Effector CD8-positive, alpha-beta T cell (primary cell): Measurements from ENCODE around the gene QSOX2.

Source experiments
- DNase-seq: peaks from one replicate; lab custom pipeline; 2025; lab: John Stamatoyannopoulos, UW

Gene QSOX2

DNA sequence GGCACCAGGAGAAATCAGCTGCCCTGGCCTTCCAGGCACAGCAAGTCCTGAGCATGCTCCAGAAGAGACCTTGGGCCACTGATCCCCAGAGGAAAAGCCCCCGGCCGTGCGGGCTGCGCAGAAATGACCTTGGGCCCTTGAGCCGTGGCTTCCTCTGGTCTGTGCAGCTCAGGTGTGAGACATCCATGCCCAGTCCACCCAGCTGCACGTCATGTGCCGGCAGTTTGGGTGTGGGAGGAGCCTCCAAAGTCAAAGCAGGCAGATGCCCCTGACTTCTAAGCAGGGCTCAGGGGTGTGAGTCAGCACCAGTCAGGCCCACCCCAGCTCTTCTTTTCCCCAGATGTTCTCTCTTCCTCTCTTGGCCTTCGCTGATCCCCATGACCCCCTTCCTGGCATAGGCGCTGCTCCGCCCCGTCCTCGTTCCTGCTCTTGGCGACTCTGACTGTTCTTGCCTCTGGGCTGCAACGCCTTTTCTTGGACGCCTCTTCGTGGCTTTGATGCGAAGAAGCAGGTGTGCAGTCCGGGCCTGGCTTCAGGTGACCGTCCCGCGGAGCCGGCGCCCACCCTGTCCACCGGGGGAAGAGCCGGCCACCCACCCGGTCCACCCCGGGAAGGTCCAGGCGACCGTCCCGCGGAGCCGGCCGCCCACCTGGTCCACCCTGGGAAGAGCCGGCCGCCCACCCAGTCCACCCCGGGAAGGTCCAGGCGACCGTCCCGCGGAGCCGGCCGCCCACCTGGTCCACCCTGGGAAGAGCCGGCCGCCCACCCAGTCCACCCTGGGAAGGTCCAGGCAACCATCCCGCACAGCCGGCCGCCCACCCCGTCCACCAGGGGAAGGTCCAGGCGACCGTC, 5.9 kb upstream of the QSOX2 start:
- DNase-seq = no peak

DNA sequence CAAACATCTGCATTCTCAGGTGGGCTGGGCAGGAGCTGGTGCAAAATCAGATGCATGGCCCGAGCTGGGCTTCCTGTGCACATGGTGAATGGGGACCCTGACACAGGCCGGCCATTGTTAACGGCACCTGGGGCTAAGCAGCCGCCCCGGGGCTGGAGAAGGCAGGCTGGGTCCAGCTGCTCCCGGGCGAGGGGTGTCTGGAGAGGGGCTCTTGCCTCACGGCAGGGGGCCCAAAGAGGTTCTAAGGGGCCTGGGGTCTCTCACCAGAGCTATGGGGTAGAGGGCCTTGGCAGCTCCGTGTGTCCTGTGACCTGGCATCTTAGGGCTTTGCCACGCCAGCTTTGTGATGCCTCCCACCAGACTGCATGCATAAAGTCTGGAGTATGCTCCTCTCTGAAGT, 5.1 kb upstream of the QSOX2 start:
- no peak for DNase-seq

DNA sequence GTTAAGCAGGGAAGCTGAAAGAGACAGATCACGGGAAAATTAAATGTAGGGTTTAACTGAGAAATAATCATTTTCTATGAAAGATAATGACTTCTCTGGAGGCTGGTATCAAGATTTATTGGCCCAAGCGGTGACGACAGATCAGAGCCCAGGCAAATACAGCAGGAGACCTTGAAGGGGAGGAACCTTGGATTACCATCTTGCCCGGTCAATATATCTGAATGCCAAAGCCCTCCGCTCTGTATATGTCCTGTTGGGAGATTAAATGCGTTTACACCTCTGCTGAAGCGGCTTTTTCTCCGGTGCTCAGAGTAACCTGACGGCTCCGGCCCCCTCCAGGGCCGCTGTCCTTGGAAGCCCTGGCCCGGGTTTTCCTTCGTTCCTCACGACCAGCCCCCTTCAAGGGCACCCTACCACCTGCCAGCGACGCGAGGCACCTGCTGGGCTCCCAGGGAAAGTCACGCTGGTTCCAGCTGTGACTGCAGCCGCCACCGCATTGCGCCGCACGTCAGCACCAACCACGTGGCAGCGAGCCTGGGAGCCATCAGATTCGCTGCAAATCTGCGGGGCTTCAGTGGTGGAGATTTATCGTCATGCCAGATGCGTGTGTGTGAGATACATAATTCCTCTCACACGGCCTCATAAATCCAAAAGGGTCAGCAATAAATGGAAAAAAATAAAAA, 4.4 kb upstream of the QSOX2 start:
- no peak for DNase-seq

DNA sequence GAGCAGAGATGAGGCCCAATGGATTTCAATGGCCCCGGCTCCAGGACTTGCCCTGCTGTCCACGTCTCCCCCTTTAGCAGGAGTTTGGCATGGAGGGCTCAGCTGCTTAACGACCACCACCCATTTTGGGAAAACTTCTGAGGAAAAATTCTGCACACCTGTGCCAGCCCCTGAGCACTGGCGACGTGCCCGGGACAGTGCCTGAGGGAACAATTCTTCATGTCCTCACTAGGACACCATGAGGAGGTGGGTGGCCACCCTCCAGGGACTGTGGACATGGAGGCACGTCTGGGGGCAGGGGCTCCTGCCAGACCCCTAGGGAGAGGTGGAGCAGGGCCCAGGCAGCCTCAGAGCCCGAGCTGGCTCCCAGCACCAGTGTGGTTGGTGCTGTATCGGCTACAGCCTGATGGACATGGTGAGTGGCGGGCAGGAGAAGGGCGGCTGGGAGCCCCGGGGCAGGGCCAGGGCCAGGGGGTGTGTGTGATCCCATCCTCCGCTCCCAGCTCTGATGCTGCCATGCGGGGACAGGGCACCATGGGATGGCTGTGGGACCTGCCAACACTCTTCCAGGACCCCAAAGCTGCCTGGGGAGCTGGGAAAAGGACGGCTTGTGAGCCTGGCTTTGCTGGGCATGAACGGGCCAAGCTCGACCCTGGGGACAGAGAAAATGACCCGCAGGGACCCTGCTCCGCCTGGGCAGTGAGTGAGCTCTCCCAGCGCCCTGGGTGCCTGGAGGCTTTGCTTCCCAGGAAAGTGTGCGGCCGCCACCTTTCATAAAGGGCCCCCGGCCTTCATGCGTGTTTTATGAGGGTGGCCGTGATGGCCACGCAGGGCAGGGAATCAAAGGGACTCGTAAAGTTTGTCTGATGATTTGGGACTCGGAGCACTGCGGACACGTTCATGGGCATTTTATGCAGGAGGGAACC, 3.6 kb upstream of the QSOX2 start:
- DNase-seq = no peak

DNA sequence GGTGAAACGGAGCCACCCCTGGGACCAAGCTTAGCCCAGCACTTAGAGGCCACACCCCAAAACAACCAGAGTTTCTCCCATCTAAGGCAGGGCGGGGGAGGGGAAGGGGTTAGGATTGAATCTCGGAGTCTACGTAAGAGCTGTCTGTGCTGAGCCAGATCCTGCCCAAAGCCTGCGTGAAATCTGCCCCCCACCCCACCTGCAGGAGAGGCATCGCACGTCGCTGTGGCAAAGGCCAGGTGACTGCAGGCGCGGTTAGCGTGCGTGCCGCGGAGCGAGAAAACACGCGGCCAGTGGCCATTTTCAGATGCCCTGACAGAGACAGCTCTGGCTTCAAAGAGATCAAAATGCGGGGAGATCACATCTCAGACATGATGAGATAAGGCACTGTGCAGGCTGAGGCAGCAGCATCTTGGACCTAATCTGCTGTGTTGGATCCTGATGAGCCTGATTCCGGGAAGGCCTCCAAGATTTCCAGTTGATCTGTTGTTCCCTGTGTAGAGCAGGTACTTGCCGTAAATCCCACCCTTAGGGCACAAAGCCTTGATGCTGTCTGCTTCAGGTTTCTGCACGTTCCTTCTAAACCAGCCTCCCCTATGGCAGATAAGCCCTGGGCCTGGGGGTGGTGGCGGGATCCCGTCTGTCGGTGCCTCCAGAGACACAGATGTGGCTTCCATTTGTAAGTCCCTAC, 2.5 kb upstream of the QSOX2 start:
- DNase-seq = no peak

DNA sequence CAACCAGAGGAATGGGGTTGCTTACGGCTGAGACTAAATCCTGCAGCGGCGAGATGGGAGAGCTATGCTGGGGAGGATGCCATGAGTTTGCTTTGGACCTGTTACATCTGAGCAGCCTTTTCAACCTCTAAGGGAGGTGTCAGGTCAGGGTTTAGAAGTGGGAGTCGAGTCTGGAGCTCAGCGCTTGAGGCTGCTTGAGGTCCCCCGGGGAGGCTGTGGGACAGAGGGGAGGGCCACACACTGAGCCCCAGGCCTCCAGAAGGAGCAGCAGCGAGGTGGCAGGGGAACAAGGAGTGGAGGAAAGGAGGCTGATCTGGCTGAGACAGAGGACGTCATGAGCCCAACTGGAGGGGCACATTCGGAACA, 1.9 kb upstream of the QSOX2 start:
- no peak for DNase-seq

DNA sequence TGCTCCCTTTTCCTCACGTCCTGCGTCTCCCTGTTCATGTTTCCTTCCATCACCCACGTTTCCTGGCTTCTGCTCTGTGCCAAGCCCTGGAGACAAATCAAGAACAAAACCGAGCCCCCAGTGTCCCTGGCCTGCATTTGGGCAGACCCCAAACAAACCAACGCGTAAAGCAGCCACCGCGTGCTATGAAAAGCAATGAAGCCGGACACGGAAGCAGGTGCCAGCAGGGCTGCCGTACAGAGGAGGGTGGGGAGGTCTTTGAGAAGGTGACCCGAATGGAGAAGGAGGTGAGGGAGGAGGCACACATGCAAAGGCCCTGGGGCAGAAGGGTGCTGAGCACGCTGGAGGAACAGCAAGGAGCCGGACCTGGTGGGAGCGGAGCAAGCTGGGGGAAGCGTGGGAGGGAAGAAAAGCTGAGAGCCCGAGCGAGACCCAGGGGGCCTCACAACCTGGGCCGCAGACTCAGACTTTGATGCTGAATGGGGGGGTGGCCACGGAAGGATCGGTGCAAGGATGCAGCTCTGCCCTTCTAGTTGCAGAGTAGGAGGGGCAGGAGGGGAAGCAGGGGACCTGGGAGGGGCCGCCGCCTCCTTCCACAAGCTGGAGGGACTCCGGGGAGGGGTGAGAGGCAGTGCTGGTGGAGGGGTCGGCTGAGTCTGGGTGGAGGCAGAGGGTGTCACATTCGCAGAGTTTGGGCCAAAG, 1.4 kb upstream of the QSOX2 start:
- no peak for DNase-seq

DNA sequence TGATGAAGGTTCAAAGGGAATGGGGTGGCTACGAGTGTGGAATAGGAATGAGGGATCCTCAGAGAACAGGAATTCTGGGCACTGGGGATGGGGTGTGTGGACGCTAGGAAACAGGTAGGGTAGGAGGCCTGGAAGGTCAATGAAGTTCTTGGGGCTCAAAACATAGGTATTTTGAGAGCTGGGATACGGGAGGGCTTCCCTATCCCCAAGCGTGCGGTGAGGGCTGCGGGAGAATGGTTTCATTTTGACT, 718 bp downstream of the QSOX2 start:
- DNase-seq = no peak

DNA sequence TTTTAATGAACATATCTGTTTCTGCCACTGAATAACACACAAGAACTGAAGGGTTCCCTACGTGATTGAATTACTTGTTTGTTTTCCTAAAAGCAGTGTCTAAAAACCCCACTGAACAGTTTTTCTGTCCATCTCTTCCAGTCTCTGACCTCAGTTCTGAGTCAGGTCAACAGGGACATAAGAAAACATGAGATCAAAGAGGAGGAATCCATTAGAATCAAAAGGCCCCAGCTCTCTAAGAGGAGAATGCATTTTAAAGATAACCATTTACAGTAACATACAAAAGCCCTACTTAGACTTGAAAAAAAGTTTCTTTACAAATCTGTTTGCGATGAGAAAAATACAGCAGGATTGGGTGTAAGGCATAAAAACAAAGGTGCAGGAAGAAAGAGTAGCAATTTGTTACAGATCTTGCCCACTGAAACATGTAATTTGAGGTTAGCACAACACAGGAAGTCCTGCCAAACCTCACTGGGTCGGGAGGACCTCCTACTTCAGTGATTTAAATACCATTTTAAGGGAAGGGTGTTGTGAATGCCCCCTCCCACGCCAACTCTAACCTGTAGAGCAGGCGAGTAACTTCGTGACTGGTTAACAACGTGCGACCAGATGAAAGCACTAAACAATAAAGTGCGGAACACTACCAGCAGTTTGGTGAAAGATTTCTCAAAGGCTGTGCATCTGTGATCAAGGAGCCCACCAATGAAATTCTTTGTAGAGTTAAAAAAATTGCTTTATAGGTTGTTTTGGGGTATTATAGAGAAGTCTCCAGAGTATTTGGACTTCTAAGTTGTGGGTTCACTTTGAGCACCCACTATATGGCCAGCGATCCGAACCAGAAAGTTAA, 1.3 kb downstream of the QSOX2 start:
- peak; percentile 4 for DNase-seq

DNA sequence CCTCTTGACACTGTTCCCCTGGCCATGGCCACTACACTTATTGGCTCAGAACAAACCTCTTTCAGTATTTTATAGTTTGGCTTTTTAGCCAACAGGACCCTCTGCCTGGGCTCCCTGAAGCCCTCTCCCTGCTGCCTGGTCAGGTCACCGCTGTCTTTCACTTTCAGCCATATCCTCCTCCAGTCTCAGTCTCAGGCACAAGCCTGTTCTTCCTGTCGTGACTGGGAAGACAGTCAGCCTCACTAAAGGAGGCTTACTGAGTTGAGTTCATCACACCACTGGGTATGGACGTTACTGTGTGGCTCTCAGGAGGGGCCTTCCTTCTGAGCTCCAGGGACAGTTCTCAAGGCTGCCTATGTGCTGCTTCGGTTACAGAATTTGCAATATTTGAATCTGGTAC, 2.0 kb downstream of the QSOX2 start:
- no peak for DNase-seq

DNA sequence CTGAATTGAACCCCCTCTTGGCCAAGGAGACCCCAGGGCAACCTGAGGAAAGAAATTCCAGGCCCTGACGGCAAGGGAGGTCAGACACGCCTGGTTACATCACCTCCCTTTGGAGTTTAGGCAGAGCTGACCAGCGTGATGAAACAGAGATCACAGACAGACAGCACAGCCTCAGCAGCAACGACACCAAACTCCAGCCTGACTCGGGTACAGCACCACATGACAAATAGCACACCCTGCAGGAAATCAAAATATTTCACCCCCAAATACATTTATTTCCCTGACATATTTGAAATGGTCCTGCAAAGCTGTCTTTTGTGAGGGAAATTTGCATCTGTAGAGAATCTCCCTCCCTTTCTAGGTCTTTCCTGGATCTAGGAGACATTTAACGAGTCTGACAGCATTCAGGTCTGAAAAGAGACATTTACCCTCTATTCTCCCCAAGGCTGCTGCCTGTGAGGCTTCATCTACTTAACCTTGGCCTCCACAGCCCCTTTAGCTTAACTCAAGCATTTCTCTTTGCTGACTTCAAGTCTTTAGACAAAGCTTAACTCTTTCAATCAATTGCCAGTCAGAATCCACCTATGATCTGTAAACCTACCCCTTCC, 2.6 kb downstream of the QSOX2 start:
- no peak for DNase-seq

DNA sequence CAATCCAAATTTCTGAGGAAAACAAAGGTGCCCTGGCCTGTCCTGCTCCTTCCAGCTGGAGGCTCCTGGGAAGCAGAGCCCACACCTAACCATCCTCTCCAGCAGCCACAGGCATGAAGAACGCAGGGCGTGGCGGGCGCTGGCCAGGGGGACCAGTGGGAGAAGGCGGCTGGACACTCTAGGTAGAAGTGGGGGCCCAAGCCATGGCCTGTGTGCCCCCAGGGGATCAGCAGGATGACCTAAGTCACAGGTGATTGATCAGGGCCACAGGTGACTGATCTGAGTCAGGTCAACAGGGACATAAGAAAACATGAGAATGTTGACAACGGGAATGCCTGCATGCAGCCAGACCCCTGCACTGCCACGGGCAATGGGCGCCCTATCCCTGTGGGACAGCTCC, 3.4 kb downstream of the QSOX2 start:
- DNase-seq = no peak

DNA sequence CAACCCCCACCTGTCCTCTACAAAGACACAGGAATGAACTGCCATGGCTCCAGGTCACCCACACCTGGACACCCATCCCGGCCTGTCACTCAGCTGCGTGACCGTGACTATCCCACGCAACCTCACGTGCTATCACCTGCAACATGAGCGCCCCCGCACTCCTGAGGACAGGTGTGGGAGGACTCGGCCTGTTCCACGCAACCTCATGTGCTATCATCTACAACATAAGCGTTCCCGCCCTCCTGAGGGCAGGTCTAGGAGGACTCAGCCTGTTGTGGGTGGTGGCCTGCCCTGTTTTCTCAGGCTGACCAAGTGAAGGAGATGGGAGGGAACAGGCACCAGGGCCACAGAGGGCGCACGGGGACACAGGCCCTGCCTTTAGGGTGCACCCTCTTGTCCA, 4.1 kb downstream of the QSOX2 start:
- no peak for DNase-seq

DNA sequence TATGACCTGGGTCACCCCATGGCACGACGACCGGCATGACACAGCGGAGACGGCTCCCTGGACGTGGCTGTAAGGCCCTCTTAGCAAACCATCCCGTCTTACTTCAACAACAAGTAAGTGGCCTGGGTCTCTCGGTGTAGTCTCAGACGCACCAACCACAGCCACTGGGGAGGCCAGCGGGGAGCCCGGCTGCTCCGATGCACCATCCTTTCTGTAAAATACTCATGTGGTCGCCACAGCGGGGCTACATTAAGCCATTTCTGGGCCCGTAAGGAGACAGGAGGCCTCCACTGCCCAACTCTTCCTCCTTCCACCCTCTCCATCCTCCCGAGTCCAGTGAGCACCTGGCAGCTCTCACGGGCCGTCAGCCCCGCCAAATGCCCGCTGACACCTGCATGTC, 4.7 kb downstream of the QSOX2 start:
- DNase-seq = no peak

DNA sequence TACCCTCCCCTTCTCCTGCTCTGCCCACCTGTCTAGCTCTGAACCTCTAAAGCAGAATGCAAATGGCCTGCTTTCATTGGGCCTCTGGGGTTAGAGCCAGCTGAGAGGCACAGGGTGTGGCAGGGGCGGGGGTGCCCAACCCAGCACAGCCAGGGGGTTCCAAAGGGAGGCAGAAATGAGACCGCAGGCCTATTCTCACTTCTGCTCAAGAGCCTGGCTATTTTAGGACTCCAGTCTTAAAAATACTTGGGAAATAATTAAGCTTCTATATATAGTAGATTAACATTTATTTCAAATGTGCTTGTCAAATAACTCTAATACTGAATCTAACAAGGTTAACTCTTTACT, 5.7 kb downstream of the QSOX2 start:
- DNase-seq = no peak

DNA sequence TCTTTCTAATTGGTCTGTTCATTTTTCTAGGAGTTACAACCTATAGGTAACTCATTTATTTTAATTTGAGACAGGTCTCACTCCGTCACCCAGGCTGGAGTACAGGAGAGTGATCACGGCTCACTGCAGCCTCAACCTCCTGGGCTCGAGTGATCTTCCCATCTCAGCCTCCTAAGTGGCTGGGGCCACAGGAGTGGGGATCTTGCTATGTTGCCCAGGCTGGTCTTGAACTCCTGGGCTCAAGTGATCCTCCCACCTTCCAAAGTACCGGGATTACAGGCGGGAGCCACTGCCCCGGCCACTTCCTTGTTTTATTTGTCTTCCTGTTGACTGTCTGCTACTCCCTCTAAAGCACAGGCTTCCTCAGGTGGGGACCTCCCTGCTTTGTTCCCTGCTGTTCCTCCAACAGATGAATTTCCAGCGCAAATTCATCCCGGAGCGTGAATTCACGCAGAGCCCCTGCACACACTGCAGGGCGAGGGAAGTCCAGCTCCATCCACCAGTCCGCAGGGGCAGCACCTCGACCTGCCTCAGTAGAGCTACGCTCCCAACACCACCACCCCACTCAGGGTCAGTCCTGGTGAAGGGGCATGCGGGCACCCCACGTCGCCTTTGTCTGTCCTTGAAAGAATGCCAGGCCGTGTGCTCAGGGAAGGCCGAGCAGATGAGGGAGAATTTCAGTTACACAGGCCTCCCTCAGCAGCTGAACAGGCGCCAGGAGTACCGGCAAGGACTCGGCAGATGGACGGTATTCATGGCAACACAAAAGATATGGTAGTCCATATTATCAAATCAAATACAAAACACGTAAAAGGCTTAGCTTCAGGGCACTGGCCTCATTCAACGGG, 6.3 kb downstream of the QSOX2 start:
- no peak for DNase-seq

DNA sequence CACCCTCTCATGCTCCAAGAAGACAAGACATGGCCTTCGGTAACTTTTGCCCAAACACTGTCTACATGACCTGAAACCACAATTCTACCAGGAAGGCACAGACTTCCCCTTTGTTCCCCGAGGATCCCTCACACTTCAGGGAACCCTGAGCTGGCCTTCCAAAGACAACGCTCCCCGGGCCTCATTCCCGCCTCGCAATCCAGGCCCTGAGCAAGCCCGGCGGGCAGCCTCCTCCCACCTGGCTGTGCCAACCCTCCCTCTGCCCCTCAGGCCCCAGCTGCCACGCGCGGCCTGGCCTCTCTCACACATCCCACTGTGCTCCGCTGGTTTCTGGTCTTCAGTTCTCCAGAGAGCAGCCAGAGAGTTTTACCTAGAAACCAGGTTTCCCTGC, 7.3 kb downstream of the QSOX2 start:
- no peak for DNase-seq

DNA sequence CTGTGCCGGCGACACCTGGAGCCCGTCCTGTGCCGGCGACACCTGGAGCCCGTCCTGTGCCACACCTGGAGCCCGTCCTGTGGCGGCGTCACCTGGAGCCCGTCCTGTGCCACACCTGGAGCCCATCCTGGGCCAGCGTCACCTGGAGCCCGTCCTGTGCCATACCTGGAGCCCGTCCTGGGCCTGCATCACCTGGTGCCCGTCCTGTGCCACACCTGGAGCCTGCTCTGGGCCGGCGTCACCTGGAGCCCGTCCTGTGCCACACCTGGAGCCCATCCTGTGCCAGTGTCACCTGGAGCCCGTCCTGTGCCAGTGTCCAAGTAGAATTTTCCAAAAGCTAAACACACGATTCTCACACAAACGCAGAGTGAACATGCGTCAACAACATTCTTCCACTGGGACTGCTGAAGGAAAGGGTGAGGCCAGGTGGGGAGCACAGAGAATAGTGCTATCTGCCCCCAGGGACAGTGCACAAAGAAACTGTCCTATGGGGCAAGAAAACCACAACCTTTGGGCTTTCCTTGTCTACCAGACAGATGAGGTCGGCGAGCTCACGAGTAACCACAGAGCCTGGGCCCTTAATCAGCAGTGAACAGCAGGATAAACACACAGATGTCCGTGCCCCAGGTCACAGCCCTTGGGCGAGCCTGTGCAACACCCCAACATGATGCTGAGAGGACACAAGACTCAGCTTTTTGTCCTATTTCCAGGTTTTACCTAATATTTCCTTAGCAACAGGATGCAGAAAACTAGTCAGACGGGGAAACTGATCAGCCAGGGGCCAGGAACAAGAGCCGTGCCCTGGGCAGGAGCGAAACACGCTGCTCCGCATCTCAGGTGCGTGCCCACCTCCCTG, 7.9 kb downstream of the QSOX2 start:
- DNase-seq = no peak
